GM03348 (cell line): ENCODE measurements around the gene GATA2.

Source experiments
- DNase-seq: peaks from one replicate; pipeline ENCODE4 v3.0.0; 2012; ENCODE audit warnings: low spot score

The GATA2 gene

DNA sequence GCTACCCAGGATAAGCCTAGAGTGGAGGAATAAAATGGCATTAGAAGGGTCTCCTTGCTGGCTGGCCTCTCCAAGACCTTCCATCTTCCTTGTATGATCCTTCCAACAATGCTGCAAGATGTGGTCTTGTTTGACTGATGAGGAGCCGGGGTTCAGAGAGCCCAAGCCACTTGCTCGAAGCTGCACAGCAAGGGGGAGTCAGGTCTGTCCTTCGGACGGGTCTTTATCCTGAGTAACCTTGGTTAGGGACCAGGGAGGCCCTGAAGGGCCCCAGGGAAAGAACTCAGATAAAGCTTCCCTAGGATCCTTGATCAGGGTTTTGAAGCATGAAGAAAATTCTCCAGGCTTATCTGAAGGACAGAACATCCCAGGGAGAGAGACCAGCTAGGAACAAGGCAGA is 19.3 kb downstream of the GATA2 start:
- DNase-seq: no peak

DNA sequence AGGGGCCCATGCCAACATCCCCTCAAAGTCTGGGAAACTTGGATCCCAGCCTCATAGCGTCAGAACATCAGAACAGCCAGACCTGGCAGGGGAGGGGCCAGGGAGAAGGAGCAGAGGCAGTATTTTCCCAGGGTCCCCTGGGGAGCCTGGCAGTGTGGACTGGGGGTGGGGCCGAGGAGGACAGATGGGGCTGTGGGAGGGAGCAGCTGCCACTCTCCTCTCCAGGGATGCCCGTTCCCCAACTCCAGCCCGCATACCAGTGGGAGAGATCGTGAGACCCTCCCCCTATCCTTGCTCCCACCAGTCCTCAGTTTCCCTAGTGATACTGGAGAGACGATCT is 19.9 kb downstream of the GATA2 start:
- no peak for DNase-seq

GRCh38 chr3:128472449-128473179 is 20.4 kb downstream of the GATA2 start:
- DNase-seq: no peak

DNA sequence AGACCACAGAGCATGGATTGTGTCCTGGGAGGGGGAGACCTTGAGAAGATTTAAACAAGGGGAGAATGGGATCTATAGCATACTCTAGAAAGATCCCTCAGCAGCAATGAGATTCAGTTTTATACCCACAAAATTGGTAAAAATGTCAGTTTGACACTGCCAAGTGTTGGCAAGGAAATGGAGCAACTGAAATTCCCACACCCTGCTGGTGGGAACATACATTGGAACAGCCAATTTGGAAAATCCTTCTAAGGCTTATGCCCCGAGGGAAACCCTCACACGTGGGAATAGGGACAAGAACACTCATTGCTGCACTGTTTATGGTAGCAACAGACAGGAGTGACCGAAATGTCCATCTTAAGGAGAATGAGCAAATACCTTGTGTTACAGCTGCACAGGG is 21.3 kb downstream of the GATA2 start:
- DNase-seq: no peak

- no peak for DNase-seq
These were observed 21.9 kb downstream of the GATA2 start for GRCh38 chr3:128471110-128471509.

DNA sequence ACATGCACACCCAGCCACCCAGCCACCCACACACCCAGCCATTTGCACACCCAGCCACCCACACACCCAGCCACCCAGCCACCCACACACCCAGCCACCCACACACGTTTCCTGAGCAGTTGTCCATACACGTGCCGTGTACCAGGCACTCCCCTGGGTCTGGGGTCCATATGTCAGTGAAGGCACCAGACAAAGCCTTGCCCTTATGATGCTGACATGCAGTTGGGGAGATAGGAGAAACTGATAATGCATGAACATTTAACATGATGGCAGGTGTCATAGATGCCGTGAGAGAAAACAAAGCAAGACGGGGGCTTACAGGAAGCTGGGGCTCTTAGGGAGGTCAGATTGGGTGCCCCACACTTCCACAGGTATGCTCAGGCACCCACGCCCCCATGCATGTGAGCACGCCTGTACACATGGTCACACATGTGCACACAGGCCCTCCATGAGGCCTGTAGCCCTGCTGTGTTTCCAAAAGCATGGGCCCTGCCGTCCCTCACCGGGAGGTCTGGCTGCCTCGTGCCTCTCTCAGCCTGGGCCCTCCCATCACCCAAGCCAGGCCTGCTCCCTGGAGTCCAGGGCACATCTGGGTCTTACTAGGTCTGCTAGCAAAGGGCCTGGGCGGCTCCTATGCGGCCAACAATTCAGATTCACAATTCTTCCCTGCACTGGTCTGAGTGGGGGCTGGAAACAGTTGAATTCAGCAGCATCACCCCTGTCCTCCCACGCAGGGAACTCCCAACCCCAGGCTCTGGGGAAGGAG is 22.7 kb downstream of the GATA2 start:
- DNase-seq: no peak

DNA sequence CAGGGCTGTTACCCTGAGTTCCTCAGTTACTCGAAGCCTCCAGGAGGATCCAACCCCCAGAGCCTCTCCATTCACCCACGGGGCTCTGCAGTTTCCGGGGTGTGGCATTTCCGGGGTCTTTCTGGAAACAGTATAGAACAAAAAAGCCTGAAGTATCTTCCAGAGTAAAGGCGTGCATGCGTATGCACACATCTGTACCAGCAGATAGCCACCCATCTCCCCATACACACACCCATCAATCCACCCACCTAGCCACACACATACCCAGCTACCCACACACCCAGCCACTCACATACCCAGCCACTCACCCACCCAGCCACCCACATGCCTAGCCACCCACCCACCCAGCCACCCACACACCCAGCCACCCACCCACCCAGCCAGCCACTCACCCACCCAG is 23.4 kb downstream of the GATA2 start:
- no peak for DNase-seq

- no peak for DNase-seq
These were observed 24.0 kb downstream of the GATA2 start for GRCh38 chr3:128468791-128469527.

DNA sequence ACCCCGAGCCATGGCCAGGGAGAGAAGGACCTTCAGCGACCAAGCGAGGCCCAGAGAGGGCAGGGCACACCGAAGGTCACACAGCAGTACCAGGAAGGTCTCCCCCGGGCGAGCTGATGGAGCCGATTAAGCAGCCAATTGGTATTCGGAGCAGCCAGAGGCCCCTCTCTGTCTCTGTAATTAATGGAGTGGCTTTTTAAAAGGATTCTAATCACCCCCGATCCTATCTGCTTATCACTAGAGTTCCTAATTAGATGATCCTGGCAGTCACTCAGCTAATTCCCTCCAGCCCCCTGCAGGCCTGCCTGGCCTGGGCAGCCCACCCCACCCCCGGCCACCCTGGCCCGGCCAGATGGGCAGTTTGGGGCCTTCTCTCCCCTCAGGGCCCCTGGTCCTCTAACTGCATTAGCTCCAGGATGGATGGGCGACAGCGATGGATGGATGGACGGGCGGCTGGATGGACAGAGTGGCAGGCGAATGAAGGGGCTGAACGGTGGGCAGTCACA is 24.7 kb downstream of the GATA2 start:
- no peak for DNase-seq

- no peak for DNase-seq
These were observed 26.0 kb downstream of the GATA2 start, which contains the start of gene DNAJB8 for GRCh38 chr3:128466840-128467541. TSS of gene DNAJB8 (minus strand) at chr3:128466890. CDS start at chr3:128463245, 3,645 bp downstream.

DNA sequence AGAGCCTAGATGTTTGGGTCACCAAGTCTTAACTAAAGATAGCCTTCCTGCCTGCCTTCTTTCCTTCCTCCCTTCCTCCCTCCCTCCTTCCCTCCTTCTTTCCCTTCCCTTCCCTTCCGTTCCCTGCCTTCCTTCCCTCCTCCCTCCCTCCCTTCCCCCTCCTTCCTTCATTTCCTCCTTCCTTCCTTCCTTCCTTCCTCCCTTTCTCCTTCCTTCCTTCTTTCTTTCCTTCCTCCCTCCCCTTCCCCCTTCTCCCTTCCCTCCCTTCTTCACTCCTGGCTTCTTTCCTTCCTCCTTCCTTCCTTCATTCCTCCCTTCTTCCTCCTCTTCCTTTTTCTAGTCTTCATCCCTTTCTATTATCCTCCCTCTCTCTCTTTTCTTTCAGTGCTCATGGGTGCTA is 28.3 kb downstream of the GATA2 start:
- DNase-seq: no peak

- DNase-seq: no peak
These were observed 28.8 kb downstream of the GATA2 start for GRCh38 chr3:128464188-128464587.

- DNase-seq: no peak
These were observed 29.2 kb downstream of the GATA2 start for GRCh38 chr3:128463771-128464170.

- no peak for DNase-seq
These were observed 29.6 kb downstream of the GATA2 start for GRCh38 chr3:128463354-128463753.

DNA sequence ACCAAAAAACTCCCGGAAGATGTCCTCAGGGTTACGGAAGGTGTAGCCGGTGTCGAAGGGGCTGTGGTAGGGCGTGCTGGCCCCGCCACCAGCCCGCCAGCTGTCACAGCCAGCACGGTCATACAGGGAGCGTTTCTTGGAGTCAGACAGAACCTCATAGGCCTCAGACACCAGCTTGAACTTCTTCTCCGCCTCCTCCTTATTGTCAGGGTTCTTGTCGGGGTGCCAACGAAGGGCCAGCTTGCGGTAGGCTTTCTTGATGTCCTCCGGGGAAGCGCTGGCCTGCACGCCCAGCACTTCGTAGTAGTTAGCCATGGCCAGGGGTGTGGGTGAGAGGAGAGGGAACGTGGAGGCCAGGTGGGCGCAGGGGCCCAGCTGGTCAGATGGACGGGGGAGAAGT is 30.1 kb downstream of the GATA2 start:
- no peak for DNase-seq

GRCh38 chr3:128462341-128462910 is 30.6 kb downstream of the GATA2 start:
- no peak for DNase-seq

DNA sequence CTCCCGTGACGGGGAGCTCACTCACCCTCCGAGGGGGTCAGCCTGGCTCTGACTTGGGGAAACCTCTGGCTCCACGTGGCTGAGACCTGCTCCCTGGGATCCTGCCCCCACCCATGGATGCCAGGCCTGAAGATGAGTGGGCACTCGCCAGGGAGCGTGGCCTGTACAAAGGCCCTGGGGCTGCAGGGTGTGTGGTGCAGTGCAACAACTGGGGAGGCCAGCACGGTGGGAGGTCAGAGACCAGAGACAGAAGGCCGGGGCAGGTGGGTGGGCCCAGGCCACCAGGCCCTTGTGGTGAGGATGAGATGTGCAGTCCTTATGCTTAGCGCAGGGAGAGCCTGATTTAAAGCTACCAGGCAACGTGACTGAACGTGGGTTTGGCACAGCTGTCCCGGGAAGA is 31.3 kb downstream of the GATA2 start:
- DNase-seq: no peak

- no peak for DNase-seq
These were observed 33.6 kb downstream of the GATA2 start for GRCh38 chr3:128459461-128459820.

DNA sequence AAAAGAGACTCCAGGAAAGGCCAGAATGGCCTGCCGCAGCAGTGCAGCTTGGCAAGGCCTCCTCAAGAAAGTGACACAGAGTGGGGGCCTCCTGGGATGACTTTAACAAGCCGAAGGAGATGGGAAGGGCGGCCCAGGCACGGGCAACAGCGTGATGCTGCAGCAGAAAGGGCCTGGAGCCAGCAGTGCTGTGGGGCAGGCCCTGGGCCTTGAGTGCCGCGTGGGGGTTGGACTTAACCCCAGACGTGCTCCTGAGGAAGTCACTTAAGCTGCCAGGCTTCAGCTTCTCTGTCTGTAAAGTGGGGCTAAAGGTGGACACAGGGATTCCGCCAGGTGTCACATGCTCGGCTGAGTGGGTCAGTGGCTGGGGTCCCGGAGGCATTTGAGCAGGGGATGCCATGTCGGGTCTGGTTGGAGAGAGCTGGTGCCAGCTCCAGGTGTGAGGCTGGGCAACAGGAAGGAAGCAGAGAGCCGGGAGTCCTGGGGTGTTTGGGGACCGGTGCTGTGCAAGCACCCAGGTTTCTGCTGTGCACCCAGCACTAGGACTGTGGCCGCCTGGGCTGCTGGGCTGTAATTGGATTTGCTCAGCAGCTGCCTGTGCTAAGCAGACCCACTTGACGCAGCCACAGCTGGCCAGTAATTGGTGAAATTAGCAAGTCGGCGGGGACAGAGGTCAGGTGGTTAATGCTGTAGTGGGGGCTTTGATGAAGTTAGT is 34.1 kb downstream of the GATA2 start:
- DNase-seq: no peak

DNA sequence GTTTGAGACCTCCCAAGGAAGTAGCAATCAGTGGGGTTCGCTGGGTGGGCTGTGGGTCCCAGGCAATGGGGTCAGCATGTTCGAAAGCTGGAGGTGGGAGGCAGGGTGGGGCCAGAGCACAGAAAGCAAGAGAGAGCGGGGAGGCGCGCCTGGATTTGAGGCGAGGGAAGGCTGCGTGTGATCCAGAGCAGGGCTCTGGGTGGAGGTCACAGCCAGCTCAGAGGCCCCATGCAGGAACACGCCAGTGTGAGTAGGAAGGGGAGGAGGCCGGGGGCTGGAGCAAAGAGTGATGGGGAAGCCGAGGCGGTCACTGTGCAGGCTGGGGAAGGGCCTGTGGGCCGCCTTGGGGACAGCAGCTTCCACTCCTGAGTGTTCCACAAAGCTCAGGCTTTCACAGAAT is 35.1 kb downstream of the GATA2 start:
- no peak for DNase-seq
